Spleen (tissue), 7 donors: ENCODE results near the gene NPSR1.

ENCODE experiments used
- POLR2A ChIP-seq, 3 donors: fragments of 450-650 bp; IDR thresholded peaks; one replicate each; pipeline ENCODE4 v1.5.1; 2017; ENCODE audit warnings: antibody characterized with exemption in 3 of 3, mild to moderate bottlenecking in 1 of 3
- TF ChIP-seq, protein P1 (sequence below), 11 experiments: fragments of 200-600 bp in 7 of 11; fragments of 450-650 bp in 4 of 11; sonication (generic) in 4 of 11; IDR thresholded peaks in 8 of 11; conservative IDR thresholded peaks in 3 of 11; 1 replicate in 7 of 11; 2 replicates in 4 of 11; pipeline versions ENCODE4 v1.4.0 to v1.8.0; 2016 to 2021; ENCODE audit warnings: antibody characterized with exemption in 11 of 11, inconsistent platforms in 4 of 11, mild to moderate bottlenecking in 1 of 11
- donor health status: DM: no; HTN: no; CAD: no; lungs with moderate emphysema.
- donor health status: DM: no; HTN: no; CAD: no.
- donor health status: DM: no; HTN: no; CAD: no.

DNA sequence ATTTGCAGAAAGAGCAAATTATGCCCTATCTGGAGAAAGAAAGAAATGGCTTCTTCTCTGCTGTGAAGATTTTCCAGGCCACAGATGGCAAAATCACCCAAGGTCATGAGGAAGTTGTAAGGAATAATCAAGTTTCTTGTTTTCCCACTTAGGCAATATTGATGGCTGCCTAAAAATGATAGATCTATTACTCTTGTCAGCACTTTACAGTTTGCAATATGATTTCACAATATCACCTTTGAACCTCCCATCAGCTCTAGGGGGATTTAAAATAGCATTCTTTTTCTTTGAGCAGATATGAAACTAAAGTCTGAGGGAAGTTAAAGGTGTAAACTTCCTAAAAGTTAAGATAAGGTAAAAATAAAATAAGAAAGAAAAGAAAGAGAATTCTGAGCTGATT is 6.7 kb downstream of the NPSR1 start:
- TF ChIP-seq, protein P1, sequence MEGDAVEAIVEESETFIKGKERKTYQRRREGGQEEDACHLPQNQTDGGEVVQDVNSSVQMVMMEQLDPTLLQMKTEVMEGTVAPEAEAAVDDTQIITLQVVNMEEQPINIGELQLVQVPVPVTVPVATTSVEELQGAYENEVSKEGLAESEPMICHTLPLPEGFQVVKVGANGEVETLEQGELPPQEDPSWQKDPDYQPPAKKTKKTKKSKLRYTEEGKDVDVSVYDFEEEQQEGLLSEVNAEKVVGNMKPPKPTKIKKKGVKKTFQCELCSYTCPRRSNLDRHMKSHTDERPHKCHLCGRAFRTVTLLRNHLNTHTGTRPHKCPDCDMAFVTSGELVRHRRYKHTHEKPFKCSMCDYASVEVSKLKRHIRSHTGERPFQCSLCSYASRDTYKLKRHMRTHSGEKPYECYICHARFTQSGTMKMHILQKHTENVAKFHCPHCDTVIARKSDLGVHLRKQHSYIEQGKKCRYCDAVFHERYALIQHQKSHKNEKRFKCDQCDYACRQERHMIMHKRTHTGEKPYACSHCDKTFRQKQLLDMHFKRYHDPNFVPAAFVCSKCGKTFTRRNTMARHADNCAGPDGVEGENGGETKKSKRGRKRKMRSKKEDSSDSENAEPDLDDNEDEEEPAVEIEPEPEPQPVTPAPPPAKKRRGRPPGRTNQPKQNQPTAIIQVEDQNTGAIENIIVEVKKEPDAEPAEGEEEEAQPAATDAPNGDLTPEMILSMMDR (IDR thresholded peaks at IDR 0.05 in 8 of 11, conservative IDR thresholded peaks at IDR 0.05 in 3 of 11), result no peak
- TF ChIP-seq POLR2A (IDR thresholded peaks at IDR 0.05), result no peak
